Measurements from ENCODE around the gene CFAP46.

Gene CFAP46

GRCh38 chr10:132919374-132920100 is 22.8 kb downstream of the CFAP46 start:
- no peaks in the 10 kb centered on the region for H3K9me3 ChIP-seq (ENCODE audit: insufficient read depth, low read length, severe bottlenecking)

GRCh38 chr10:132918617-132919373 is 23.6 kb downstream of the CFAP46 start:
- Histone ChIP-seq H2AFZ (ENCODE audit: low read depth, low read length) (no peak overlapping the region), H4K20me1 (ENCODE audit: insufficient read depth, low read length) (0 out of 2 replicates have a peak, but pooled peaks cover 5% of the 10 kb centered on the region), H3K4me3 (ENCODE audit: low read depth in 1 of 2, low read length in 2 of 2) (no peak overlapping the region), H3K4me2 (ENCODE audit: insufficient read depth, low read length) (no peak overlapping the region), H3K79me2 (ENCODE audit: insufficient read depth, low read length) (no peaks in the 10 kb centered on the region), H3K27me3 (ENCODE audit: insufficient read depth, low read length, poor library complexity) (no peaks in the 10 kb centered on the region), H3K4me1 (ENCODE audit: insufficient read depth, low read length) (no peaks in the 10 kb centered on the region), H3K36me3 (ENCODE audit: insufficient read depth, low read length) (no peaks in the 10 kb centered on the region), H3K9me3 (ENCODE audit: insufficient read depth, low read length, severe bottlenecking) (no peaks in the 10 kb centered on the region), H3K27ac (ENCODE audit: low read length) (no peak overlapping the region), H3K9ac (ENCODE audit: low read depth, low read length) (no peak overlapping the region)
- DNase-seq (no peak), ATAC-seq (ENCODE audit: insufficient read depth, low read depth) (no peak)
- TF ChIP-seq CTCF (IDR thresholded peaks at IDR 0.05; ENCODE audit: borderline replicate concordance, extremely low read depth, low read length, poor library complexity, severe bottlenecking): no peak
- no peak for TF ChIP-seq EZH2 (IDR thresholded peaks at IDR 0.05; ENCODE audit: borderline replicate concordance, low read depth, low read length, severe bottlenecking)

More at GRCh38 chr10:132919374-132920100, 22.8 kb downstream of the CFAP46 start:
- H4K20me1 ChIP-seq (ENCODE audit: insufficient read depth, low read length): peaks cover 5% of the 10 kb centered on the region; the same call in 1 of the 2 replicates
- H3K36me3 ChIP-seq (ENCODE audit: insufficient read depth, low read length): no peaks in the 10 kb centered on the region
- ATAC-seq (ENCODE audit: insufficient read depth, low read depth) (no peak), DNase-seq (no peak)
- no peak for TF ChIP-seq EZH2 (IDR thresholded peaks at IDR 0.05; ENCODE audit: borderline replicate concordance, low read depth, low read length, severe bottlenecking)
- no peak for TF ChIP-seq CTCF (IDR thresholded peaks at IDR 0.05; ENCODE audit: borderline replicate concordance, extremely low read depth, low read length, poor library complexity, severe bottlenecking)
- no peaks in the 10 kb centered on the region for H3K4me1 ChIP-seq (ENCODE audit: insufficient read depth, low read length)
- no peak overlapping the region for H3K27ac ChIP-seq (ENCODE audit: low read length)
- no peaks in the 10 kb centered on the region for H3K27me3 ChIP-seq (ENCODE audit: insufficient read depth, low read length, poor library complexity)
- no peak overlapping the region for H3K4me3 ChIP-seq (ENCODE audit: low read depth in 1 of 2, low read length in 2 of 2)
- no peak overlapping the region for H3K9ac ChIP-seq (ENCODE audit: low read depth, low read length)
- H2AFZ ChIP-seq (ENCODE audit: low read depth, low read length): no peak overlapping the region
- H3K79me2 ChIP-seq (ENCODE audit: insufficient read depth, low read length): no peaks in the 10 kb centered on the region
- no peak overlapping the region for H3K4me2 ChIP-seq (ENCODE audit: insufficient read depth, low read length)

- Histone ChIP-seq H2AFZ (ENCODE audit: low read depth, low read length) (no peak overlapping the region), H3K4me1 (ENCODE audit: insufficient read depth, low read length) (no peaks in the 10 kb centered on the region), H3K9ac (ENCODE audit: low read depth, low read length) (no peak overlapping the region), H3K4me2 (ENCODE audit: insufficient read depth, low read length) (no peak overlapping the region), H3K9me3 (ENCODE audit: insufficient read depth, low read length, severe bottlenecking) (no peaks in the 10 kb centered on the region), H3K79me2 (ENCODE audit: insufficient read depth, low read length) (no peaks in the 10 kb centered on the region), H4K20me1 (ENCODE audit: insufficient read depth, low read length) (0 out of 2 replicates have a peak, but pooled peaks cover 5% of the 10 kb centered on the region), H3K27ac (ENCODE audit: low read length) (no peak overlapping the region), H3K36me3 (ENCODE audit: insufficient read depth, low read length) (no peaks in the 10 kb centered on the region), H3K27me3 (ENCODE audit: insufficient read depth, low read length, poor library complexity) (no peaks in the 10 kb centered on the region), H3K4me3 (ENCODE audit: low read depth in 1 of 2, low read length in 2 of 2) (no peak overlapping the region)
- TF ChIP-seq CTCF (IDR thresholded peaks at IDR 0.05; ENCODE audit: borderline replicate concordance, extremely low read depth, low read length, poor library complexity, severe bottlenecking) (no peak), EZH2 (IDR thresholded peaks at IDR 0.05; ENCODE audit: borderline replicate concordance, low read depth, low read length, severe bottlenecking) (no peak)
- DNase-seq (no peak), ATAC-seq (ENCODE audit: insufficient read depth, low read depth) (no peak)
Observed at GRCh38 chr10:132918264-132918616, 24.1 kb downstream of the CFAP46 start.
